WTC11 (cell line): ENCODE results near the gene ITPKB. TPM values are rescaled to one million over a fixed set of nuclear protein-coding genes. Genes with fewer than 3 reads are reported as not detected.

Source experiments
- ATAC-seq: fragments of 200-7000 bp; cut with Tn5 transposase; 2 replicates; pipeline ENCODE4 v1.10.0; 2021; ENCODE audit warnings: mild to moderate bottlenecking, moderate library complexity
- CTCF ChIA-PET: fragments of 300-600 bp; sonication (Branson Sonifier 250); formaldehyde crosslinking; loops from one replicate; lab custom pipeline; 2021; ENCODE audit warnings: antibody characterized with exemption; lab: Charles Lee
- POLR2A ChIA-PET: fragments of 350-600 bp; sonication (Branson Sonifier 250); formaldehyde crosslinking; loops from one replicate; lab custom pipeline; 2021; ENCODE audit warnings: antibody characterized with exemption; lab: Charles Lee
- DNase-seq: peaks from one replicate; pipeline ENCODE4 v3.0.0; 2021; ENCODE audit warnings: low spot score
- H3K27ac Mint-ChIP-seq: 2 replicates; pipeline ENCODE4 v1.8.0; 2021; ENCODE audit warnings: mixed read lengths
- H3K27me3 Mint-ChIP-seq: 2 replicates; pipeline ENCODE4 v1.8.0; 2021; ENCODE audit warnings: low read depth, mild to moderate bottlenecking, moderate library complexity, mixed read lengths
- H3K36me3 Mint-ChIP-seq: 2 replicates; pipeline ENCODE4 v1.8.0; 2021; ENCODE audit warnings: mixed read lengths
- H3K4me1 Mint-ChIP-seq: 2 replicates; pipeline ENCODE4 v1.8.0; 2022; ENCODE audit warnings: mixed read lengths
- H3K4me3 Mint-ChIP-seq: 2 replicates; pipeline ENCODE4 v1.8.0; 2021; ENCODE audit warnings: mild to moderate bottlenecking, moderate library complexity, mixed read lengths
- H3K9me3 Mint-ChIP-seq: 2 replicates; pipeline ENCODE4 v1.8.0; 2021; ENCODE audit warnings: mixed read lengths
- ATF1 ChIP-seq: sonication (generic); formaldehyde crosslinking; IDR thresholded peaks from 2 replicates; pipeline ENCODE4 v1.8.1; 2023; ENCODE audit warnings: mild to moderate bottlenecking, moderate library complexity, missing genetic modification reagents
- ELF4 ChIP-seq: sonication (generic); formaldehyde crosslinking; IDR thresholded peaks from 2 replicates; pipeline ENCODE4 v1.8.1; 2022; ENCODE audit warnings: low read depth, mild to moderate bottlenecking, moderate library complexity, missing genetic modification reagents
- EMX1 ChIP-seq: fragments of 250-450 bp; sonication (Bioruptor Pico); IDR thresholded peaks from 2 replicates; pipeline ENCODE4 v1.8.0; 2021; ENCODE audit warnings: mild to moderate bottlenecking
- ESRRA ChIP-seq: sonication (generic); formaldehyde crosslinking; IDR thresholded peaks from 2 replicates; pipeline ENCODE4 v1.8.1; 2022; ENCODE audit warnings: mild to moderate bottlenecking, missing genetic modification reagents, borderline replicate concordance
- FOXJ3 ChIP-seq: sonication (generic); formaldehyde crosslinking; IDR thresholded peaks from 2 replicates; pipeline ENCODE4 v1.9.0; 2021; ENCODE audit warnings: missing genetic modification reagents, mild to moderate bottlenecking, borderline replicate concordance
- GABPB1 ChIP-seq: sonication (generic); formaldehyde crosslinking; IDR thresholded peaks from 2 replicates; pipeline ENCODE4 v1.8.1; 2023; ENCODE audit warnings: mild to moderate bottlenecking, missing genetic modification reagents
- MYBL2 ChIP-seq: sonication (generic); formaldehyde crosslinking; IDR thresholded peaks from 2 replicates; pipeline ENCODE4 v1.8.1; 2023; ENCODE audit warnings: mild to moderate bottlenecking, moderate library complexity, missing genetic modification reagents
- TCF7 ChIP-seq: sonication (generic); formaldehyde crosslinking; IDR thresholded peaks from 2 replicates; pipeline ENCODE4 v1.8.0; 2022; ENCODE audit warnings: mild to moderate bottlenecking, low read depth, missing genetic modification reagents, moderate library complexity
- TEAD4 ChIP-seq: sonication (generic); formaldehyde crosslinking; IDR thresholded peaks from 2 replicates; pipeline ENCODE4 v1.8.0; 2022; ENCODE audit warnings: mild to moderate bottlenecking, missing genetic modification reagents
- ZNF138 ChIP-seq: sonication (generic); formaldehyde crosslinking; conservative IDR thresholded peaks from 2 replicates; pipeline ENCODE4 v1.8.1; 2022; ENCODE audit warnings: mild to moderate bottlenecking, moderate library complexity, missing genetic modification reagents
- ZNF232 ChIP-seq: sonication (generic); formaldehyde crosslinking; IDR thresholded peaks from 2 replicates; pipeline ENCODE4 v1.8.0; 2022; ENCODE audit warnings: mild to moderate bottlenecking, missing genetic modification reagents
- ZNF263 ChIP-seq: sonication (generic); formaldehyde crosslinking; IDR thresholded peaks from 2 replicates; pipeline ENCODE4 v1.8.1; 2022; ENCODE audit warnings: low read depth, mild to moderate bottlenecking, moderate library complexity, missing genetic modification reagents
- ZNF416 ChIP-seq: fragments of 250-450 bp; sonication (Bioruptor Pico); IDR thresholded peaks from 2 replicates; pipeline ENCODE4 v1.9.0; 2021; ENCODE audit warnings: mild to moderate bottlenecking, inconsistent platforms
- total RNA-seq: library from RNA; stranded (reverse); gene quantifications from 3 replicates; pipeline ENCODE4 v1.2.3, GENCODE V29; 2021
- TF ChIP-seq, protein P1 (sequence below): sonication (generic); formaldehyde crosslinking; conservative IDR thresholded peaks from 2 replicates; pipeline ENCODE4 v1.8.1; 2023; ENCODE audit warnings: mild to moderate bottlenecking, low read depth, missing genetic modification reagents, moderate library complexity
- TF ChIP-seq, protein P2 (sequence below): sonication (generic); formaldehyde crosslinking; IDR thresholded peaks from 2 replicates; pipeline ENCODE4 v1.8.1; 2023; ENCODE audit warnings: mild to moderate bottlenecking, missing genetic modification reagents
- TF ChIP-seq, protein P3 (sequence below): fragments of 250-450 bp; sonication (Bioruptor Pico); IDR thresholded peaks from 2 replicates; pipeline ENCODE4 v1.9.0; 2021; ENCODE audit warnings: moderate library complexity, mild to moderate bottlenecking, inconsistent platforms, borderline replicate concordance
- TF ChIP-seq, protein P4 (sequence below): sonication (generic); formaldehyde crosslinking; IDR thresholded peaks from 2 replicates; pipeline ENCODE4 v1.8.1; 2022; ENCODE audit warnings: mild to moderate bottlenecking, moderate library complexity, missing genetic modification reagents
- TF ChIP-seq, protein P5 (sequence below): sonication (generic); formaldehyde crosslinking; IDR thresholded peaks from 2 replicates; pipeline ENCODE4 v1.8.1; 2023; ENCODE audit warnings: mild to moderate bottlenecking, moderate library complexity, missing genetic modification reagents
- TF ChIP-seq, protein P6 (sequence below): sonication (generic); formaldehyde crosslinking; IDR thresholded peaks from 2 replicates; pipeline ENCODE4 v1.8.0; 2023; ENCODE audit warnings: mild to moderate bottlenecking, missing genetic modification reagents
- TF ChIP-seq, protein P7 (sequence below): sonication (generic); formaldehyde crosslinking; IDR thresholded peaks from 2 replicates; pipeline ENCODE4 v1.8.0; 2022; ENCODE audit warnings: mild to moderate bottlenecking, missing genetic modification reagents

The ITPKB gene
- total RNA-seq, 1 experiment from 2014 or later, result 15.6 TPM

DNA sequence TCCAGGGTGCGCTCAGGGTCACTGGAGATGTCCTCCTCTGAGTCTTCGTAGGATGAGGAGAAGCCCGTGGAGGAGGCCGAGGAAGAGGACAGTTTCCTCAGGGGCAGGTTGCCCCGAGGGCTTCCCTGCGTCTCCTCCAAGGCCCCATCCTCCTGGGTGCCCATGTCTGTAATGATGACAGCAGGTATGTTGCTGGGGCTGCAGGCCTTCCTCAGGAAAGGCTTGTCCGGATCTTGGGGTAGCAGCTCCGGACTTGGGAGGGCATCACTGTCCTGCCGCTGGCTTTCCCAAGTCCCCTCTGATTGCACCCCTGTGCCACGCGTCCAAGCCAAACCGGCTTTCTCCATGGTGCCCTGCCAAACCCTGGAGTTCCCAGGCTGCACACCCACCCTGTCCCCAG is 3.5 kb downstream of the ITPKB start:
- ATAC-seq (no peak), DNase-seq (no peak)
- Mint-ChIP-seq H3K4me1 (peaks cover 43% of the 10 kb centered on the region), H3K27me3 (peaks cover 43% of the 10 kb centered on the region), H3K9me3 (no peaks in the 10 kb centered on the region), H3K36me3 (no peaks in the 10 kb centered on the region), H3K4me3 (peak overlapping the region; percentile 29; the same call in 1 of the 2 replicates), H3K27ac (no peak overlapping the region)
- CTCF ChIA-PET, result interaction anchor here (1.1 to 1.7 kb wide), 4 partner anchors 84 to 98 kb away, joined by 3 to 5 read pairs (median 3); no protein-coding TSS in a partner anchor
- TF ChIP-seq ATF1 (no peak), EMX1 (no peak), MYBL2 (CRISPR knock-in tag) (0 out of 2 replicates have a peak, but pooled peaks have one; percentile 31), ZNF416 (CRISPR knock-in tag) (no peak)
- TF ChIP-seq, protein P1, sequence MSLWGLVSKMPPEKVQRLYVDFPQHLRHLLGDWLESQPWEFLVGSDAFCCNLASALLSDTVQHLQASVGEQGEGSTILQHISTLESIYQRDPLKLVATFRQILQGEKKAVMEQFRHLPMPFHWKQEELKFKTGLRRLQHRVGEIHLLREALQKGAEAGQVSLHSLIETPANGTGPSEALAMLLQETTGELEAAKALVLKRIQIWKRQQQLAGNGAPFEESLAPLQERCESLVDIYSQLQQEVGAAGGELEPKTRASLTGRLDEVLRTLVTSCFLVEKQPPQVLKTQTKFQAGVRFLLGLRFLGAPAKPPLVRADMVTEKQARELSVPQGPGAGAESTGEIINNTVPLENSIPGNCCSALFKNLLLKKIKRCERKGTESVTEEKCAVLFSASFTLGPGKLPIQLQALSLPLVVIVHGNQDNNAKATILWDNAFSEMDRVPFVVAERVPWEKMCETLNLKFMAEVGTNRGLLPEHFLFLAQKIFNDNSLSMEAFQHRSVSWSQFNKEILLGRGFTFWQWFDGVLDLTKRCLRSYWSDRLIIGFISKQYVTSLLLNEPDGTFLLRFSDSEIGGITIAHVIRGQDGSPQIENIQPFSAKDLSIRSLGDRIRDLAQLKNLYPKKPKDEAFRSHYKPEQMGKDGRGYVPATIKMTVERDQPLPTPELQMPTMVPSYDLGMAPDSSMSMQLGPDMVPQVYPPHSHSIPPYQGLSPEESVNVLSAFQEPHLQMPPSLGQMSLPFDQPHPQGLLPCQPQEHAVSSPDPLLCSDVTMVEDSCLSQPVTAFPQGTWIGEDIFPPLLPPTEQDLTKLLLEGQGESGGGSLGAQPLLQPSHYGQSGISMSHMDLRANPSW (CRISPR knock-in tag), result no peak
- TF ChIP-seq, protein P2, sequence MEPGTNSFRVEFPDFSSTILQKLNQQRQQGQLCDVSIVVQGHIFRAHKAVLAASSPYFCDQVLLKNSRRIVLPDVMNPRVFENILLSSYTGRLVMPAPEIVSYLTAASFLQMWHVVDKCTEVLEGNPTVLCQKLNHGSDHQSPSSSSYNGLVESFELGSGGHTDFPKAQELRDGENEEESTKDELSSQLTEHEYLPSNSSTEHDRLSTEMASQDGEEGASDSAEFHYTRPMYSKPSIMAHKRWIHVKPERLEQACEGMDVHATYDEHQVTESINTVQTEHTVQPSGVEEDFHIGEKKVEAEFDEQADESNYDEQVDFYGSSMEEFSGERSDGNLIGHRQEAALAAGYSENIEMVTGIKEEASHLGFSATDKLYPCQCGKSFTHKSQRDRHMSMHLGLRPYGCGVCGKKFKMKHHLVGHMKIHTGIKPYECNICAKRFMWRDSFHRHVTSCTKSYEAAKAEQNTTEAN, result no peak
- POLR2A ChIA-PET, result no interaction called here

DNA sequence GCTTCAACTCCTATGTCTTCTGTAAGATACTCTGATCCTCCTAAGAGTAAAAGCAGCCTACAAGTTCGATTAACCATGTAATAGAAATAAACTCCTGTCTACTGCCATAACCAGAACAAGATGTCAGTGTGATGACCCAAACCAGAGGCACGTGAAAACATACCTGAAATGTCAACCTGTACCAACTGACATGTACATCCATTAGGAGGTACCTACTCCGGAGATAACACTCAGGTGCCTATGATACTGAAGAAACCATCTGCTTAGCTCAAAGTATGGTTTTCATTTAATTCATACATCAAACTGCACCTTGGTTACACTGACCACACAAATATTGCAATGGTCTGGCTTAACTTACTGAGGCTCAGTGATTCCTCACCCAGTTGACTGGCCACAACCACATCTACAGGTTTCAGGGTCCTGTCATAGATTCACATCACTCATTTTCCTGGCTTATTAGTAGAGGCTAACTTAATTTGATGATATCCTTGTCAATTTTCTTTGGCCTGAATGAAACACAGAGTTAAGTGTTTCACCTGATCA is 4.4 kb downstream of the ITPKB start:
- POLR2A ChIA-PET, result no interaction called here
- no peak for TF ChIP-seq FOXJ3 (CRISPR knock-in tag)
- TF ChIP-seq TEAD4 (CRISPR knock-in tag), result no peak
- TF ChIP-seq, protein P3, sequence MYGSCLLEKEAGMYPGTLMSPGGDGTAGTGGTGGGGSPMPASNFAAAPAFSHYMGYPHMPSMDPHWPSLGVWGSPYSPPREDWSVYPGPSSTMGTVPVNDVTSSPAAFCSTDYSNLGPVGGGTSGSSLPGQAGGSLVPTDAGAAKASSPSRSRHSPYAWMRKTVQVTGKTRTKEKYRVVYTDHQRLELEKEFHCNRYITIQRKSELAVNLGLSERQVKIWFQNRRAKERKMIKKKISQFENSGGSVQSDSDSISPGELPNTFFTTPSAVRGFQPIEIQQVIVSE (CRISPR knock-in tag), result no peak
- no peak for TF ChIP-seq ELF4
- no peak for TF ChIP-seq ZNF263 (CRISPR knock-in tag)
- TF ChIP-seq, protein P4, sequence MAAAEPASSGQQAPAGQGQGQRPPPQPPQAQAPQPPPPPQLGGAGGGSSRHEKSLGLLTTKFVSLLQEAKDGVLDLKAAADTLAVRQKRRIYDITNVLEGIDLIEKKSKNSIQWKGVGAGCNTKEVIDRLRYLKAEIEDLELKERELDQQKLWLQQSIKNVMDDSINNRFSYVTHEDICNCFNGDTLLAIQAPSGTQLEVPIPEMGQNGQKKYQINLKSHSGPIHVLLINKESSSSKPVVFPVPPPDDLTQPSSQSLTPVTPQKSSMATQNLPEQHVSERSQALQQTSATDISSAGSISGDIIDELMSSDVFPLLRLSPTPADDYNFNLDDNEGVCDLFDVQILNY (CRISPR knock-in tag), result no peak
- no peak for TF ChIP-seq MYBL2 (CRISPR knock-in tag)
- TF ChIP-seq TCF7, result no peak
- TF ChIP-seq, protein P2, result no peak
- TF ChIP-seq, protein P5, sequence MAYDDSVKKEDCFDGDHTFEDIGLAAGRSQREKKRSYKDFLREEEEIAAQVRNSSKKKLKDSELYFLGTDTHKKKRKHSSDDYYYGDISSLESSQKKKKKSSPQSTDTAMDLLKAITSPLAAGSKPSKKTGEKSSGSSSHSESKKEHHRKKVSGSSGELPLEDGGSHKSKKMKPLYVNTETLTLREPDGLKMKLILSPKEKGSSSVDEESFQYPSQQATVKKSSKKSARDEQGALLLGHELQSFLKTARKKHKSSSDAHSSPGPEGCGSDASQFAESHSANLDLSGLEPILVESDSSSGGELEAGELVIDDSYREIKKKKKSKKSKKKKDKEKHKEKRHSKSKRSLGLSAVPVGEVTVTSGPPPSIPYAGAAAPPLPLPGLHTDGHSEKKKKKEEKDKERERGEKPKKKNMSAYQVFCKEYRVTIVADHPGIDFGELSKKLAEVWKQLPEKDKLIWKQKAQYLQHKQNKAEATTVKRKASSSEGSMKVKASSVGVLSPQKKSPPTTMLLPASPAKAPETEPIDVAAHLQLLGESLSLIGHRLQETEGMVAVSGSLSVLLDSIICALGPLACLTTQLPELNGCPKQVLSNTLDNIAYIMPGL, result no peak
- TF ChIP-seq, protein P6, sequence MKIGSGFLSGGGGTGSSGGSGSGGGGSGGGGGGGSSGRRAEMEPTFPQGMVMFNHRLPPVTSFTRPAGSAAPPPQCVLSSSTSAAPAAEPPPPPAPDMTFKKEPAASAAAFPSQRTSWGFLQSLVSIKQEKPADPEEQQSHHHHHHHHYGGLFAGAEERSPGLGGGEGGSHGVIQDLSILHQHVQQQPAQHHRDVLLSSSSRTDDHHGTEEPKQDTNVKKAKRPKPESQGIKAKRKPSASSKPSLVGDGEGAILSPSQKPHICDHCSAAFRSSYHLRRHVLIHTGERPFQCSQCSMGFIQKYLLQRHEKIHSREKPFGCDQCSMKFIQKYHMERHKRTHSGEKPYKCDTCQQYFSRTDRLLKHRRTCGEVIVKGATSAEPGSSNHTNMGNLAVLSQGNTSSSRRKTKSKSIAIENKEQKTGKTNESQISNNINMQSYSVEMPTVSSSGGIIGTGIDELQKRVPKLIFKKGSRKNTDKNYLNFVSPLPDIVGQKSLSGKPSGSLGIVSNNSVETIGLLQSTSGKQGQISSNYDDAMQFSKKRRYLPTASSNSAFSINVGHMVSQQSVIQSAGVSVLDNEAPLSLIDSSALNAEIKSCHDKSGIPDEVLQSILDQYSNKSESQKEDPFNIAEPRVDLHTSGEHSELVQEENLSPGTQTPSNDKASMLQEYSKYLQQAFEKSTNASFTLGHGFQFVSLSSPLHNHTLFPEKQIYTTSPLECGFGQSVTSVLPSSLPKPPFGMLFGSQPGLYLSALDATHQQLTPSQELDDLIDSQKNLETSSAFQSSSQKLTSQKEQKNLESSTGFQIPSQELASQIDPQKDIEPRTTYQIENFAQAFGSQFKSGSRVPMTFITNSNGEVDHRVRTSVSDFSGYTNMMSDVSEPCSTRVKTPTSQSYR, result no peak
- no peak for TF ChIP-seq ESRRA (CRISPR knock-in tag)
- no peak for TF ChIP-seq GABPB1 (CRISPR knock-in tag)
- TF ChIP-seq, protein P7, sequence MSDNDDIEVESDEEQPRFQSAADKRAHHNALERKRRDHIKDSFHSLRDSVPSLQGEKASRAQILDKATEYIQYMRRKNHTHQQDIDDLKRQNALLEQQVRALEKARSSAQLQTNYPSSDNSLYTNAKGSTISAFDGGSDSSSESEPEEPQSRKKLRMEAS (CRISPR knock-in tag), result no peak
- TF ChIP-seq ZNF138 (CRISPR knock-in tag), result no peak
- TF ChIP-seq ZNF232 (CRISPR knock-in tag), result no peak

More for the DNA sequence above, 4.4 kb downstream of the ITPKB start:
- H3K27ac Mint-ChIP-seq, result no peak overlapping the region
- H3K27me3 Mint-ChIP-seq, result peaks cover 36% of the 10 kb centered on the region
- H3K4me3 Mint-ChIP-seq, result no peak overlapping the region
- CTCF ChIA-PET, result interaction anchor here (1.1 kb wide), 1 partner anchor 99 kb away, joined by 3 read pairs; no protein-coding TSS in a partner anchor
- DNase-seq (no peak), ATAC-seq (no peak)
- H3K36me3 Mint-ChIP-seq, result no peaks in the 10 kb centered on the region
- peaks cover 43% of the 10 kb centered on the region for H3K4me1 Mint-ChIP-seq
- no peaks in the 10 kb centered on the region for H3K9me3 Mint-ChIP-seq
